Upper lobe of left lung (tissue), 6 donors: ENCODE results near the gene CRACDL. TPM values are rescaled to one million over a fixed set of nuclear protein-coding genes. Genes with fewer than 3 reads are reported as not detected.

Source experiments
- ATAC-seq, 2 donors: fragments of 200-7000 bp; cut with Tn5 transposase; one replicate each; pipeline ENCODE4 v1.9.1; 2022; ENCODE audit warnings: mild to moderate bottlenecking in 2 of 2, moderate library complexity in 2 of 2; ENCODE audit not compliant: low FRiP score in 2 of 2
- DNase-seq, 2 donors: peaks; one replicate each; pipeline ENCODE4 v3.0.0-alpha.2; 2019 to 2020
- H3K27ac ChIP-seq, 4 donors: fragments of 200-600 bp; sonication (generic); one replicate each; pipeline ENCODE4 v1.5.1; 2016 to 2019
- H3K27me3 ChIP-seq, 4 donors: fragments of 200-600 bp; sonication (generic); one replicate each; pipeline ENCODE4 v1.5.1; 2017 to 2019
- H3K36me3 ChIP-seq, 4 donors: fragments of 200-600 bp; sonication (generic); one replicate each; pipeline ENCODE4 v1.5.1; 2016 to 2019
- H3K4me1 ChIP-seq, 4 donors: fragments of 200-600 bp; sonication (generic); one replicate each; pipeline ENCODE4 v1.5.1; 2018 to 2019
- H3K4me3 ChIP-seq, 4 donors: fragments of 200-600 bp; sonication (generic); one replicate each; pipeline ENCODE4 v1.5.1; 2017 to 2019; ENCODE audit warnings: mild to moderate bottlenecking in 2 of 4, moderate library complexity in 1 of 4
- H3K9me3 ChIP-seq, 4 donors: fragments of 200-600 bp; sonication (generic); one replicate each; pipeline ENCODE4 v1.5.1; 2018 to 2019
- EP300 ChIP-seq, 4 donors: sonication (generic); formaldehyde crosslinking; IDR thresholded peaks; one replicate each; pipeline ENCODE4 v1.5.1; 2017; ENCODE audit warnings: antibody characterized with exemption in 4 of 4, control low read depth in 2 of 4
- POLR2A ChIP-seq, 4 donors: fragments of 450-650 bp; IDR thresholded peaks; one replicate each; pipeline ENCODE4 v1.5.1; 2016 to 2017; ENCODE audit warnings: antibody characterized with exemption in 4 of 4, mild to moderate bottlenecking in 2 of 4
- POLR2AphosphoS5 ChIP-seq, 2 donors: sonication (generic); formaldehyde crosslinking; IDR thresholded peaks; one replicate each; pipeline ENCODE4 v1.5.1; 2017; ENCODE audit warnings: antibody characterized with exemption in 2 of 2
- WGBS, 2 donors: methylation state at CpG; one replicate each; pipeline ENCODE4 v1.1.5; 2017 to 2018; 5-methylcytosine and 5-hydroxymethylcytosine counted together
- total RNA-seq, 6 donors: library from RNA; depleted of rRNA in 4 of 6; stranded (reverse); fragments of >200 nt in 4 of 6; gene quantifications; one replicate each; pipeline versions ENCODE4 v1.1.0 to v1.2.1, GENCODE V29; 2016 to 2021
- TF ChIP-seq, protein P1 (sequence below), 6 experiments: fragments of 450-650 bp in 4 of 6; fragments of 200-600 bp in 2 of 6; sonication (generic) in 2 of 6; IDR thresholded peaks; one replicate each; pipeline ENCODE4 v1.5.1; 2016 to 2019; ENCODE audit warnings: antibody characterized with exemption in 6 of 6
- donor health status: DM: no; HTN: no; CAD: no; lungs with moderate emphysema.
- donor health status: DM: no; HTN: yes; CAD: no; lungs with severe emphysema.

Gene CRACDL
- total RNA-seq, 6 donors from 2014 or later: 14.6 to 33.4 (median 20.2) TPM

DNA sequence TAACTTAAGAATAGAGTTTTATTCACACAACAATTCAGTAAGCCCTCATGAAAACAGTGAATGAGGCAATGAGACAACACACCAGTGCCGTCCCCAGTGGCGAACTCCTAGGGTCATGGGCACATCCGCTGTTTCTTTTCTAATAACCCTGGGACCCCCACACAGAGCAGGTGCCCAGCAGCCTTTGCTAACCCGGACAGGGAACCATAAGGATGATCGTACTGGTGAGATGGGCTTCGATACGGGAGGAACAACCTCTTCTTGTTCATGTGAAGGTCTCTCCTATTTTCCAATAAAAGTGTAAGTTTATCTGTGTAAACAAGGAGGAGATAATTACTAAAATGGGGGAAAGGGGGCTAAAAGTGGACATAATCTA, 107.7 kb downstream of the CRACDL start:
- Histone ChIP-seq H3K27me3 (no peaks in the 10 kb centered on the region), H3K4me1 (peaks cover 18 to 47% (median 42%) of the 10 kb centered on the region in 4 donors), H3K27ac (peak overlapping the region in 1 of 4 donors; percentile 70), H3K36me3 (no peaks in the 10 kb centered on the region), H3K9me3 (no peaks in the 10 kb centered on the region), H3K4me3 (no peak overlapping the region)
- TF ChIP-seq EP300 (IDR thresholded peaks at IDR 0.05) (no peak), POLR2AphosphoS5 (IDR thresholded peaks at IDR 0.05) (no peak), POLR2A (IDR thresholded peaks at IDR 0.05) (no peak)
- TF ChIP-seq, protein P1, sequence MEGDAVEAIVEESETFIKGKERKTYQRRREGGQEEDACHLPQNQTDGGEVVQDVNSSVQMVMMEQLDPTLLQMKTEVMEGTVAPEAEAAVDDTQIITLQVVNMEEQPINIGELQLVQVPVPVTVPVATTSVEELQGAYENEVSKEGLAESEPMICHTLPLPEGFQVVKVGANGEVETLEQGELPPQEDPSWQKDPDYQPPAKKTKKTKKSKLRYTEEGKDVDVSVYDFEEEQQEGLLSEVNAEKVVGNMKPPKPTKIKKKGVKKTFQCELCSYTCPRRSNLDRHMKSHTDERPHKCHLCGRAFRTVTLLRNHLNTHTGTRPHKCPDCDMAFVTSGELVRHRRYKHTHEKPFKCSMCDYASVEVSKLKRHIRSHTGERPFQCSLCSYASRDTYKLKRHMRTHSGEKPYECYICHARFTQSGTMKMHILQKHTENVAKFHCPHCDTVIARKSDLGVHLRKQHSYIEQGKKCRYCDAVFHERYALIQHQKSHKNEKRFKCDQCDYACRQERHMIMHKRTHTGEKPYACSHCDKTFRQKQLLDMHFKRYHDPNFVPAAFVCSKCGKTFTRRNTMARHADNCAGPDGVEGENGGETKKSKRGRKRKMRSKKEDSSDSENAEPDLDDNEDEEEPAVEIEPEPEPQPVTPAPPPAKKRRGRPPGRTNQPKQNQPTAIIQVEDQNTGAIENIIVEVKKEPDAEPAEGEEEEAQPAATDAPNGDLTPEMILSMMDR (IDR thresholded peaks at IDR 0.05): no peak
- WGBS, 2 donors: 89 to 94% methylated on average over 7 of the region's 7 CpGs
- DNase-seq (no peak), ATAC-seq (no peak)

DNA sequence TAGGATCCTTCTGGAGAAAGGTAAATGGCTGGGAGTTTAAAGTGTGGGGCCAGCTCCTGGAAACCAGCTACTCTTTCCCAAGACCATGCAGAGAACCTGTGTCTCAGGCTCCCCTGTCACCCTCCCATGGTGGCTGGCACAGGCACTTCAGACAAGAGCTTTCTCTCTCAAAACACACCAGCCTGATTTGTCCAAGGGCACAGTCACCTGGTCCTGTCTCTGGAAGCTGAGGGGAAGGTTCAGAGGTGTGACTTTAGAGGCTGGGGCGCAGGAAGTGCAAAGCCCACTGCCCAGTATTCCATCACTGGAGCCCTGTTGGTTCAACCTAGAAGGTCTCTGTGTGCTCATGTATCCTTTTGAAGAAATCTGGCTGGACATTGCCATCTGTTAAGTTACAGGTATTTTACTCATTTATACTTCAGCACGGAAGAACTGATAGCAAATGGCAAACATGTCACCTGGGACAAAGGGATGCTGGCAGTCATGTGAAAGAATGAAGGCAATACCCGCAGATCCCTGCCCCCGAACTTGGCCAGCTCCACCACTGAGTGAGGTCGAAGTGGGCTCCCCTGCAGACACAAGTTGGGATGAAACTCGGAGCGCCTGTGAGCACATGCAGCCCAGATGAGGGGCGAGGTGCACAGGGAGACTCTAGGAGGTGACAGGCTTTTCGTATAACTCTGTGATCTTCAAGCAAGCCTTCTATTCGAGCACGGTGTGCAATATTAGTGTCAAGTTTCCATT, 108.2 kb downstream of the CRACDL start:
- no peak overlapping the region for H3K27ac ChIP-seq
- DNase-seq: no peak
- H3K36me3 ChIP-seq: no peaks in the 10 kb centered on the region
- WGBS, 2 donors: 92 to 93% methylated on average over 11 of the region's 11 CpGs
- ATAC-seq: no peak
- H3K4me1 ChIP-seq: peaks cover 22 to 47% (median 42%) of the 10 kb centered on the region in 4 donors
- no peaks in the 10 kb centered on the region for H3K9me3 ChIP-seq
- no peak overlapping the region for H3K4me3 ChIP-seq
- H3K27me3 ChIP-seq: no peaks in the 10 kb centered on the region
- TF ChIP-seq POLR2A (IDR thresholded peaks at IDR 0.05): no peak
- TF ChIP-seq EP300 (IDR thresholded peaks at IDR 0.05): no peak
- TF ChIP-seq POLR2AphosphoS5 (IDR thresholded peaks at IDR 0.05): no peak
- TF ChIP-seq, protein P1 (IDR thresholded peaks at IDR 0.05): no peak

DNA sequence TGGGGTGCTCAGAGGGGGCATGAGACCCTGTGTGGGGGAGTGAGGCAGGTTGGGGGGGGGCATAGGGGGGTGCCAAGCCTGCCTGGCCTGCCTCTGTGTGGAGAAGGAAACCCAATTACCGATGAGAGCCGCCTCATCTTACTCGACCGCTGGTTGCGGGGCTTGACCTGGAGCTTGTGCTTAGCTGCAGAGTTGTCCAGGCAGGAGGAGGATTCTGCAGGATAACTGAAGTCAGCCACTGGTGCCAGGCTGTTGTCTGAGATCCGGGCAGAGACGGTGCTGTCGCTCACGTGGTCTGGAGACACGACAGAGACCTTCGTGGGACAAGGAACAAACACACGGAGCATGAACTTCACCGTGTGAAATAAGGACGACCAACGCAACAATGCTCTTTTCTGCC, 109.2 kb downstream of the CRACDL start:
- H3K27me3 ChIP-seq: no peaks in the 10 kb centered on the region
- ATAC-seq (no peak), DNase-seq (no peak)
- H3K27ac ChIP-seq: peak overlapping the region in 1 of 4 donors; percentile 28
- H3K9me3 ChIP-seq: no peaks in the 10 kb centered on the region
- TF ChIP-seq EP300 (IDR thresholded peaks at IDR 0.05): no peak
- TF ChIP-seq POLR2A (IDR thresholded peaks at IDR 0.05): no peak
- TF ChIP-seq, protein P1 (IDR thresholded peaks at IDR 0.05): no peak
- peaks cover 25 to 45% (median 38%) of the 10 kb centered on the region in 4 donors for H3K4me1 ChIP-seq
- H3K36me3 ChIP-seq: no peaks in the 10 kb centered on the region
- 93 to 95% methylated on average over 15 of the region's 15 CpGs for WGBS, 2 donors
- H3K4me3 ChIP-seq: no peak overlapping the region

DNA sequence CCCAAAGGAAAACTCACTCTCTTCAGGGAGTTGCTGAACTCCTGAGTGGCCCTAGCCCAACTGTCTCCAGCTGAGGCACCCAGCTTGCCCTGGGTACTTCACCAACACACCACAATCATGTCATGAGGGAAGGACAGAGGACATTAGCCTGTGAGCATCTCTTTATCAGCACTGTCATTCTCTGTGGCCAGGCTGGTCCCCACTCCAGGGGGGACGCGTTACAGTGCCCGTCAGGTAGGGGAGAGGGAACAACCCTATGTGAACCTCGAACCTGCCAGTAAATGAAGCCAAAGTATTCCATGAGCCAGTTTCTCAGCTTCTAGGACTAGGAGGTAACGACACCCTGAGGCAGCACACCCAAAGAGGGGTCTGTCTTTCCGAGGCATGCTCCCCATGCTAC, 110.2 kb downstream of the CRACDL start:
- H3K27ac ChIP-seq: peak overlapping the region in 2 of 4 donors; percentile 95 to 97
- DNase-seq (no peak), ATAC-seq (no peak)
- peaks cover 26 to 43% (median 33%) of the 10 kb centered on the region in 4 donors for H3K4me1 ChIP-seq
- no peaks in the 10 kb centered on the region for H3K9me3 ChIP-seq
- H3K27me3 ChIP-seq: no peaks in the 10 kb centered on the region
- H3K4me3 ChIP-seq: no peak overlapping the region
- 92 to 98% methylated on average over 6 of the region's 6 CpGs for WGBS, 2 donors
- no peaks in the 10 kb centered on the region for H3K36me3 ChIP-seq
- TF ChIP-seq, protein P1 (IDR thresholded peaks at IDR 0.05): no peak
- TF ChIP-seq EP300 (IDR thresholded peaks at IDR 0.05): no peak
- no peak for TF ChIP-seq POLR2AphosphoS5 (IDR thresholded peaks at IDR 0.05)
- no peak for TF ChIP-seq POLR2A (IDR thresholded peaks at IDR 0.05)

DNA sequence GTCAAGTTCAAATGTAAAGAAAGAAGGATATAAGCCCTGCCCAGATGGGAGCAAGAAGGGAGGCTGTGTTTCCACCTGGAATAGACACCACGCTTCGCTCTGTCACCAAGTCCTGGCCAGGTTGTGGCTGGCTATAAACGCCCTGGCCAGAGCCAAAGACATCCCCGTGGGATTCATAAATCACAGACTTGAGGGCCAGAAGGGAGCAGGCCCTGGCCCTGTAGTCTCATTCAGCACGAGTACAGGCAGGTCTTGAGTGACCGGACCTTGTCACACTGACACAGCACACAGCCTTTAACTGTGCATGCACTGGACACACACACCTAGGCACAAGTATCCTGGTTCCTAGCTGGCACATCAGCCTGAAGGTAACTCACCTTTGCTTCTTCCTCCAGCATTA, 110.6 kb downstream of the CRACDL start:
- 94 to 96% methylated on average over 3 to 6 of the region's 6 CpGs for WGBS, 2 donors
- ATAC-seq (no peak), DNase-seq (no peak)
- Histone ChIP-seq H3K27ac (peak overlapping the region in 3 of 4 donors; percentile 91 to 97 (median 95)), H3K9me3 (no peaks in the 10 kb centered on the region), H3K4me1 (peaks cover 26 to 42% (median 33%) of the 10 kb centered on the region in 4 donors), H3K27me3 (no peaks in the 10 kb centered on the region), H3K36me3 (no peaks in the 10 kb centered on the region), H3K4me3 (no peak overlapping the region)
- no peak for TF ChIP-seq EP300 (IDR thresholded peaks at IDR 0.05)
- TF ChIP-seq POLR2AphosphoS5 (IDR thresholded peaks at IDR 0.05): no peak
- TF ChIP-seq POLR2A (IDR thresholded peaks at IDR 0.05): no peak
- TF ChIP-seq, protein P1 (IDR thresholded peaks at IDR 0.05): no peak
